ENCODE data around the gene KRTAP10-1. TPM values are rescaled to one million over a fixed set of nuclear protein-coding genes. Genes with fewer than 3 reads are reported as not detected.
"Not testable (repeated sequence)": the region's sequence is repeated elsewhere in the genome, so short reads cannot be mapped to it uniquely, and the experiment has no call there.

KRTAP10-1 gene
- total RNA-seq, 1 experiment from 2014 or later, result not detected

DNA sequence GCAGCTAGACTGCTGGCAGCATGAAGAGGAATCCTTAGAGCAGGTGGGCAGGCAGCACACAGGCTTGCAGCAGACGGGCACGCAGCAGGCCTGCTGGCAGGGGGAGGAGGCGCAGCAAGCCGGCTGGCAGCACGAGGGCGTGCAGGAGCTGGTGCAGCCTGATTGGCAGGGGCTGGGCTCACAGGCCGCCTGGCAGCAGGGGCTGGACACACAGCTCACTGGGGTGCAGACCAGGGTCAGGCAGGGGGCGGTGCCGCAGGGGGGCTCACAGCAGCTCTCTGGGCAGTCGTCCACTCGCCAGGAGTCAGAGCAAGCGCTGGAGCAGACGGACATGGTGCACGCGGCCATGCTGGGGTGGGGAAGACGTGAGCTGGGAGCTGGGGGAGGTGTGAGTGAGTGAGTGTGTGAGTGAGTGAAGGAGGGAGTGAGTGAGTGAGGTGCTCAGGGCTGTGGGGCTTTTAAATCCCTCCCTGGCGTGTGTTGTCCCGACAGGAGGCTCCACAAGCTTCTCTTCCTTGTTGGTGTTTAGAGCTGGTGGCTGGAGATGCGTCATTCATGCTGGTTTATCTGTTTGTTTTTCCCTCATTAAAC is 40.3 kb upstream of the KRTAP10-1 start, which contains the start of gene KRTAP10-5:
KRTAP10-5 (minus strand) TSS at position 374 of the 591 bp plus-strand sequence; CDS start at position 348, 26 bp downstream.
- peak; percentile 74 for ATAC-seq
- DNase-seq (ENCODE audit: low read depth, low spot score); BruUV-seq (replicated peaks); in situ Hi-C loops (cut with HindIII; ENCODE audit: low pct_unique_long_range_greater_than_20kb, low sequenced_read_pairs); POLR2A ChIA-PET; H3K27me3 ChIP-seq (ENCODE audit: control insufficient read depth, insufficient read depth, low read length); H3K27ac ChIP-seq (ENCODE audit: low read length); H3K9me3 ChIP-seq (ENCODE audit: control insufficient read depth, insufficient read depth, low read depth, low read length); H3K4me1 ChIP-seq (ENCODE audit: control insufficient read depth, insufficient read depth, low read length); H3K36me3 ChIP-seq (ENCODE audit: control insufficient read depth, insufficient read depth, low read length); intact Hi-C loops (cut with micrococcal nuclease; ENCODE audit: unreplicated experiment): not testable (repeated sequence)
- CTCF ChIA-PET, result interaction anchor here (0.7 kb wide), 2 partner anchors 31 to 91 kb away, joined by 3 to 4 read pairs; no protein-coding TSS in a partner anchor
- TF ChIP-seq, protein P1, sequence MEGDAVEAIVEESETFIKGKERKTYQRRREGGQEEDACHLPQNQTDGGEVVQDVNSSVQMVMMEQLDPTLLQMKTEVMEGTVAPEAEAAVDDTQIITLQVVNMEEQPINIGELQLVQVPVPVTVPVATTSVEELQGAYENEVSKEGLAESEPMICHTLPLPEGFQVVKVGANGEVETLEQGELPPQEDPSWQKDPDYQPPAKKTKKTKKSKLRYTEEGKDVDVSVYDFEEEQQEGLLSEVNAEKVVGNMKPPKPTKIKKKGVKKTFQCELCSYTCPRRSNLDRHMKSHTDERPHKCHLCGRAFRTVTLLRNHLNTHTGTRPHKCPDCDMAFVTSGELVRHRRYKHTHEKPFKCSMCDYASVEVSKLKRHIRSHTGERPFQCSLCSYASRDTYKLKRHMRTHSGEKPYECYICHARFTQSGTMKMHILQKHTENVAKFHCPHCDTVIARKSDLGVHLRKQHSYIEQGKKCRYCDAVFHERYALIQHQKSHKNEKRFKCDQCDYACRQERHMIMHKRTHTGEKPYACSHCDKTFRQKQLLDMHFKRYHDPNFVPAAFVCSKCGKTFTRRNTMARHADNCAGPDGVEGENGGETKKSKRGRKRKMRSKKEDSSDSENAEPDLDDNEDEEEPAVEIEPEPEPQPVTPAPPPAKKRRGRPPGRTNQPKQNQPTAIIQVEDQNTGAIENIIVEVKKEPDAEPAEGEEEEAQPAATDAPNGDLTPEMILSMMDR (IDR thresholded peaks at IDR 0.05), result 0 out of 2 replicates have a peak, but pooled peaks have one; percentile 14
- peak within 1 kb of the TSS in 1 of 2 experiments; percentile 24; a peak in 1 of 4 replicates for H3K4me3 ChIP-seq (ENCODE audit: low read depth in 2 of 2, low read length in 2 of 2)

DNA sequence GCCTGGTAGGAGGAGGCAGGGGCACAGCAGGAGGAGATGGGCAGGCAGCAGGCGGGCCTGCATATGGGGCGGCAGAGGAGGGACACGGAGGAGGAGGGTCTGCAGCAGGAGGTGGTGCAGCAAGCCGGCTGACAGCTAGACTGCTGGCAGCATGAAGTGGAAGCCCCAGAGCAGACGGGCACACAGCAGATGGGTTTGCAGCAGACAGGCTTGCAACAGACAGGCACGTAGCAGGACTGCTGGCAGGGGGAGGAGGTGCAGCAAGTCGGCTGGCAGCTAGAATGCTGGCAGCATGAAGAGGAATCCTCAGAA is 39.8 kb upstream of the KRTAP10-1 start:
- no peak overlapping the region for H3K4me3 ChIP-seq (ENCODE audit: low read depth in 2 of 2, low read length in 2 of 2)
- DNase-seq (ENCODE audit: low read depth, low spot score), result no peak
- in situ Hi-C loops (cut with HindIII; ENCODE audit: low pct_unique_long_range_greater_than_20kb, low sequenced_read_pairs), result no loop called here
- H3K27me3 ChIP-seq (ENCODE audit: control insufficient read depth, insufficient read depth, low read length), result peaks cover 4% of the 10 kb centered on the region
- no peak overlapping the region for H3K27ac ChIP-seq (ENCODE audit: low read length)
- peak; percentile 32; the same call in 1 of the 2 replicates for ATAC-seq
- BruUV-seq (replicated peaks), result no TSS peak
- peaks cover 4% of the 10 kb centered on the region; the same call in 1 of the 2 replicates for H3K4me1 ChIP-seq (ENCODE audit: control insufficient read depth, insufficient read depth, low read length)
- ChIA-PET CTCF (interaction anchor here (0.7 kb wide), 2 partner anchors 30 to 90 kb away, joined by 3 to 4 read pairs; no protein-coding TSS in a partner anchor), POLR2A (no interaction called here)
- TF ChIP-seq TCF7L2 (IDR thresholded peaks at IDR 0.05; ENCODE audit: low read depth, low read length) (no peak), SIN3A (IDR thresholded peaks at IDR 0.05; ENCODE audit: borderline replicate concordance, insufficient read depth, low read depth, low read length) (no peak), POLR2AphosphoS5 (IDR thresholded peaks at IDR 0.05; ENCODE audit: low read depth, low read length) (no peak)
- TF ChIP-seq, protein P2, sequence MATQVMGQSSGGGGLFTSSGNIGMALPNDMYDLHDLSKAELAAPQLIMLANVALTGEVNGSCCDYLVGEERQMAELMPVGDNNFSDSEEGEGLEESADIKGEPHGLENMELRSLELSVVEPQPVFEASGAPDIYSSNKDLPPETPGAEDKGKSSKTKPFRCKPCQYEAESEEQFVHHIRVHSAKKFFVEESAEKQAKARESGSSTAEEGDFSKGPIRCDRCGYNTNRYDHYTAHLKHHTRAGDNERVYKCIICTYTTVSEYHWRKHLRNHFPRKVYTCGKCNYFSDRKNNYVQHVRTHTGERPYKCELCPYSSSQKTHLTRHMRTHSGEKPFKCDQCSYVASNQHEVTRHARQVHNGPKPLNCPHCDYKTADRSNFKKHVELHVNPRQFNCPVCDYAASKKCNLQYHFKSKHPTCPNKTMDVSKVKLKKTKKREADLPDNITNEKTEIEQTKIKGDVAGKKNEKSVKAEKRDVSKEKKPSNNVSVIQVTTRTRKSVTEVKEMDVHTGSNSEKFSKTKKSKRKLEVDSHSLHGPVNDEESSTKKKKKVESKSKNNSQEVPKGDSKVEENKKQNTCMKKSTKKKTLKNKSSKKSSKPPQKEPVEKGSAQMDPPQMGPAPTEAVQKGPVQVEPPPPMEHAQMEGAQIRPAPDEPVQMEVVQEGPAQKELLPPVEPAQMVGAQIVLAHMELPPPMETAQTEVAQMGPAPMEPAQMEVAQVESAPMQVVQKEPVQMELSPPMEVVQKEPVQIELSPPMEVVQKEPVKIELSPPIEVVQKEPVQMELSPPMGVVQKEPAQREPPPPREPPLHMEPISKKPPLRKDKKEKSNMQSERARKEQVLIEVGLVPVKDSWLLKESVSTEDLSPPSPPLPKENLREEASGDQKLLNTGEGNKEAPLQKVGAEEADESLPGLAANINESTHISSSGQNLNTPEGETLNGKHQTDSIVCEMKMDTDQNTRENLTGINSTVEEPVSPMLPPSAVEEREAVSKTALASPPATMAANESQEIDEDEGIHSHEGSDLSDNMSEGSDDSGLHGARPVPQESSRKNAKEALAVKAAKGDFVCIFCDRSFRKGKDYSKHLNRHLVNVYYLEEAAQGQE (IDR thresholded peaks at IDR 0.05; ENCODE audit: insufficient read depth in 1 of 2, low read depth in 2 of 2, low read length in 1 of 2), result no peak
- TF ChIP-seq, protein P1 (IDR thresholded peaks at IDR 0.05), result no peak
- no peaks in the 10 kb centered on the region for H3K36me3 ChIP-seq (ENCODE audit: control insufficient read depth, insufficient read depth, low read length)
- H3K9me3 ChIP-seq (ENCODE audit: control insufficient read depth, insufficient read depth, low read depth, low read length), result 0 out of 2 replicates have a peak, but pooled peaks cover 7% of the 10 kb centered on the region
- intact Hi-C loops (cut with micrococcal nuclease; ENCODE audit: unreplicated experiment), result no loop called here
